Pancreas (tissue), 10 donors: ENCODE data around the gene SHC2. TPM values are rescaled to one million over a fixed set of nuclear protein-coding genes. Genes with fewer than 3 reads are reported as not detected.
"Not testable (repeated sequence)": the region's sequence is repeated elsewhere in the genome, so short reads cannot be mapped to it uniquely, and the experiment has no call there.

ENCODE experiments used
- ATAC-seq, 4 donors: fragments of 200-7000 bp; cut with Tn5 transposase; one replicate each; pipeline versions ENCODE4 v1.8.0 to v1.9.1; 2020; ENCODE audit warnings: mild to moderate bottlenecking in 4 of 4, moderate library complexity in 4 of 4
- DNase-seq, 6 donors: peaks; one replicate each; pipeline ENCODE4 v3.0.0-alpha.2; 2020
- FAIRE-seq: peaks from 2 replicates; lab custom pipeline; 2012; peaks lifted over from hg19 to GRCh38; lab: Jason Lieb, UNC
- H3K27ac ChIP-seq, 4 donors: fragments of 200-600 bp; sonication (generic); 1 replicate in 3 of 4; 2 replicates in 1 of 4; pipeline versions ENCODE4 v1.5.0 to v1.8.0; 2020
- H3K27me3 ChIP-seq, 4 donors: fragments of 200-600 bp; one replicate each; pipeline ENCODE4 v1.8.0; 2021
- H3K36me3 ChIP-seq, 3 donors: fragments of 200-600 bp; sonication (generic) in 1 of 3; one replicate each; pipeline versions ENCODE4 v1.5.0 to v1.8.0; 2020 to 2021
- H3K4me1 ChIP-seq, 3 donors: fragments of 200-600 bp; one replicate each; pipeline ENCODE4 v1.8.0; 2021
- H3K4me3 ChIP-seq, 4 donors: fragments of 200-600 bp; sonication (generic) in 2 of 4; one replicate each; pipeline versions ENCODE4 v1.5.0 to v1.8.0; 2020 to 2021
- H3K9me3 ChIP-seq, 4 donors: fragments of 200-600 bp; one replicate each; pipeline ENCODE4 v1.8.0; 2021
- whole genome bisulfite sequencing, 2 donors: extraction: QIAGEN DNeasy Blood & Tissue Kit; methylation state at CpG; one replicate each; pipeline ENCODE4 v1.1.7; 2013; 5-methylcytosine and 5-hydroxymethylcytosine counted together
- intact Hi-C, 3 donors: fragments of 100-400 bp; cut with DNase I; formaldehyde crosslinking; loops; one replicate each; pipeline versions ENCODE4 v1.11.1 to v1.14.2; 2022
- polyA plus RNA-seq, 2 donors: library from polyadenylated mRNA; stranded (reverse); fragments of 200-250 nt; gene quantifications; one replicate each; pipeline ENCODE4 v1.2.3, GENCODE V29; 2013
- total RNA-seq, 6 donors: library from RNA; stranded (reverse); fragmentation: NEBNext Ultra II Directional in 4 of 6; extraction: Animal tissue kit (Norgen Biotek cat#: 25700) in 4 of 6; gene quantifications; one replicate each; pipeline versions ENCODE4 v1.2.1 to v1.2.4, GENCODE V29; 2021 to 2023
- TF ChIP-seq, protein P1 (sequence below), 4 donors: fragments of 200-600 bp; sonication (generic) in 3 of 4; IDR thresholded peaks; one replicate each; pipeline versions ENCODE4 v1.5.0 to v1.8.0; 2021; ENCODE audit warnings: antibody characterized with exemption in 4 of 4
- donor health status: healthy with polysubstance abuse.
- donor health status: DM: no; HTN: no; CAD: no; lungs with moderate emphysema.
- donor health status: DM: no; HTN: no; CAD: no.
- donor health status: control.
- donor health status: control.
- donor health status: Bipolar disorder and iron deficiency.
- donor health status: DM: yes; HTN: yes; CAD: no.
- donor health status: DM: no; HTN: no; CAD: no.
- donor health status: DM: no; HTN: no; CAD: no.
- donor health status: DM: yes; HTN: yes; CAD: no.

The SHC2 gene
- total and polyA plus RNA-seq, 8 donors = 76.2 to 382 (median 111) TPM

DNA sequence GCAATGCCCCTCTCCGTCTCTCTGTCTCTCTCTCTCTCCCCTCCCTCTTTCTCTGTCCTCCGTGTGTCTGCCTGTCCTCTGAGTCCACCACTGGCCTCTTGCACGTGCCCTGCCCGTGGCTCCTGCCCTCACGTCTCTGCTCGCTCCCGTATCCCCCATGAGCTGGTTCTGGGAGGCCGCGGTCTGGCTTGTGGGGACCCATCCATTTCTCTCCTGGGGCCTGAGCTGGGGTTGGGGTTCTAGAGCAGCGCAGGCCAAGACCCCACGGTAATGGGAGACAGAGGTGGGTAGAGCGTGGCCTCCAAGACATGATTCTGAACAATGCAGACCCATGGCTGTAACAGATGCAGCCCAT lies 70.9 kb downstream of the SHC2 start:
- H3K9me3 ChIP-seq = no peaks in the 10 kb centered on the region
- H3K27ac ChIP-seq = no peak overlapping the region
- no peaks in the 10 kb centered on the region for H3K4me1 ChIP-seq
- H3K4me3 ChIP-seq = no peak overlapping the region
- 61 to 78% methylated on average over 12 of the region's 12 CpGs for WGBS, 2 donors
- H3K36me3 ChIP-seq = no peaks in the 10 kb centered on the region
- FAIRE-seq (no peak), DNase-seq (no peak), ATAC-seq (no peak)
- intact Hi-C loops = no loop called here
- peaks cover 0 to 3% (median 2%) of the 10 kb centered on the region in 4 donors for H3K27me3 ChIP-seq
- TF ChIP-seq, protein P1, sequence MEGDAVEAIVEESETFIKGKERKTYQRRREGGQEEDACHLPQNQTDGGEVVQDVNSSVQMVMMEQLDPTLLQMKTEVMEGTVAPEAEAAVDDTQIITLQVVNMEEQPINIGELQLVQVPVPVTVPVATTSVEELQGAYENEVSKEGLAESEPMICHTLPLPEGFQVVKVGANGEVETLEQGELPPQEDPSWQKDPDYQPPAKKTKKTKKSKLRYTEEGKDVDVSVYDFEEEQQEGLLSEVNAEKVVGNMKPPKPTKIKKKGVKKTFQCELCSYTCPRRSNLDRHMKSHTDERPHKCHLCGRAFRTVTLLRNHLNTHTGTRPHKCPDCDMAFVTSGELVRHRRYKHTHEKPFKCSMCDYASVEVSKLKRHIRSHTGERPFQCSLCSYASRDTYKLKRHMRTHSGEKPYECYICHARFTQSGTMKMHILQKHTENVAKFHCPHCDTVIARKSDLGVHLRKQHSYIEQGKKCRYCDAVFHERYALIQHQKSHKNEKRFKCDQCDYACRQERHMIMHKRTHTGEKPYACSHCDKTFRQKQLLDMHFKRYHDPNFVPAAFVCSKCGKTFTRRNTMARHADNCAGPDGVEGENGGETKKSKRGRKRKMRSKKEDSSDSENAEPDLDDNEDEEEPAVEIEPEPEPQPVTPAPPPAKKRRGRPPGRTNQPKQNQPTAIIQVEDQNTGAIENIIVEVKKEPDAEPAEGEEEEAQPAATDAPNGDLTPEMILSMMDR (IDR thresholded peaks at IDR 0.05) = no peak

DNA sequence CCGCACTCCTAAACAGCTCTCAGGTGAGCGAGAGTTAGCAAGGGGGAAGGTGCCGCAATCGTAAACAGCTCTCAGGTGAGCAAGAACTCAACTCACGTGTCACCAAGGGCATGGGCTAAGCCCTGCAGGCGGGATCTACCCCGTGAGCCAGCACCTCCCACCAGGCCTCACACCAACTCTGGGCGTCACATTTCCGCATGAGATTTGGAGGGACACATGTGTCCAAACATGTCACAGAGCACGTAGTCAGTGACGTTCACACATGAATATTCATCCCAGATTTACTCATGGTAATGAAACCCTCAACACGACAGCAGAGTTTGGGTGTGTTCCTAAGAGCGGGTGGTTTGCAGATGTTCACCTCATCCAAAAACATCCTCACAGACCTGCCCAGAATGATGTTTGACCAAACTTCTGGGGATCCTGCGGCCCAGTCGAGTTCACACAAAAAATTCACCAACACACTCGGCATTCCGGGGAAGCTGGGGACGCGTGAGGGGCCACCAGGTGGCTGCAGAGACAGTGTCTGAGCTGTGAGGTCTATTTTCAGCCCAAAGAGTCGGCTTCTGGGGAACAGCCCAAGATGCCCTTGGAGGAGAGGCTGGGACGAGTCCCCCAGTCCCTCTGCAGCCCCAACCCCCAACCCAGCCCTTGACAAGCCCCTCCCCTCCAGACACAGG lies 71.4 kb downstream of the SHC2 start:
- TF ChIP-seq, protein P1 (IDR thresholded peaks at IDR 0.05) = no peak
- no peaks in the 10 kb centered on the region for H3K36me3 ChIP-seq
- peak in 1 of 6 donors; percentile 50 for DNase-seq
- WGBS, 2 donors = 45 to 46% methylated on average over 21 of the region's 21 CpGs
- H3K27ac ChIP-seq = no peak overlapping the region
- H3K9me3 ChIP-seq = no peaks in the 10 kb centered on the region
- FAIRE-seq = no peak
- H3K4me3 ChIP-seq = no peak overlapping the region
- intact Hi-C loops = no loop called here
- H3K4me1 ChIP-seq = no peaks in the 10 kb centered on the region
- ATAC-seq = peak in 1 of 4 donors; percentile 23
- H3K27me3 ChIP-seq = peaks cover 0 to 3% (median 2%) of the 10 kb centered on the region in 4 donors

DNA sequence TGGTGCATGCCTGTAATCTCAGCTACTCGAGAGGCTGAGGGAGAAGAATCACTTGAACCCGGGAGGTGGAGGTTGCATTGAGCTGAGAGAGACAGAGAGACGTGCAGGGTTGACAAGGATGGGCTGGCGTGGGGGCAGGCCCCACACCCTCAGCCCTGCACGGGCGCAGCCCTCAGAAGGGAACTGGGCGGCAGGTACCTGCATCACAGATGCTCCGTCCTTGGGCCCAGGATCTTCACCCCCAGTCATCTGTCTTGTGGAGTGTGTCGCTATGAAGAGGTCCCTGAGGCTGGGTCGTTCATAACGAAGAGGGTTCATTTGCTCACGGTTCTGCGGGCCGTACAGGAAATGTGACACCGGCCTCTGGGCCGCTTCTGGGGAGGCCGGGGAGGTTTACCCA lies 72.1 kb downstream of the SHC2 start:
- no peaks in the 10 kb centered on the region for H3K36me3 ChIP-seq
- whole genome bisulfite sequencing, 2 donors = 68 to 71% methylated on average over 17 of the region's 17 CpGs
- H3K4me3 ChIP-seq = no peak overlapping the region
- H3K9me3 ChIP-seq = no peaks in the 10 kb centered on the region
- DNase-seq = no peak
- H3K4me1 ChIP-seq = no peaks in the 10 kb centered on the region
- no peak for FAIRE-seq
- peaks cover 0 to 3% (median 2%) of the 10 kb centered on the region in 4 donors for H3K27me3 ChIP-seq
- intact Hi-C loops = no loop called here
- TF ChIP-seq, protein P1 (IDR thresholded peaks at IDR 0.05) = no peak
- ATAC-seq = no peak
- H3K27ac ChIP-seq = no peak overlapping the region

DNA sequence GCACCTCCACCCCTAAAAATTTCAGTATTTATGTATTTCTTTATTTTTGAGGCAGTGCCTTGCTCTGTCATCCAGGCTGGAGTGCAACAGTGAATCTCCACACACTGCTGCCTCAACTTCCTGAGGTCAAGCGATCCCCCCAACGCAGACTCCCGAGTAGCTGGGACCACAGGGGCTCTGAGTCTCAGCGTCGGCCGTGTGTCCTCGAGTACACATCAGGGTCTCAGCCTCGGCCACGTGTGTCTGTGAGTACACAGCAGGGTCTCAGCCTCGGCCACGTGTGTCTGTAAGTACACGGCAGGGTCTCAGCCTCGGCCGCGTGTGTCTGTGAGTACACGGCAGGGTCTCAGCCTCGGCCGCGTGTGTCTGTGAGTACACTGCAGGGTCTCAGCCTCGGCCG lies 73.1 kb downstream of the SHC2 start:
- DNase-seq (no peak), FAIRE-seq (no peak), ATAC-seq (no peak)
- 65% methylated on average over 19 to 21 of the region's 21 CpGs for WGBS, 2 donors
- H3K4me3 ChIP-seq = no peak overlapping the region
- H3K27ac ChIP-seq = no peak overlapping the region
- H3K4me1 ChIP-seq = no peaks in the 10 kb centered on the region
- H3K36me3 ChIP-seq = no peaks in the 10 kb centered on the region
- peaks cover 0 to 8% (median 2%) of the 10 kb centered on the region in 4 donors for H3K27me3 ChIP-seq
- H3K9me3 ChIP-seq = no peaks in the 10 kb centered on the region
- intact Hi-C loops = no loop called here
- TF ChIP-seq, protein P1 (IDR thresholded peaks at IDR 0.05) = no peak

DNA sequence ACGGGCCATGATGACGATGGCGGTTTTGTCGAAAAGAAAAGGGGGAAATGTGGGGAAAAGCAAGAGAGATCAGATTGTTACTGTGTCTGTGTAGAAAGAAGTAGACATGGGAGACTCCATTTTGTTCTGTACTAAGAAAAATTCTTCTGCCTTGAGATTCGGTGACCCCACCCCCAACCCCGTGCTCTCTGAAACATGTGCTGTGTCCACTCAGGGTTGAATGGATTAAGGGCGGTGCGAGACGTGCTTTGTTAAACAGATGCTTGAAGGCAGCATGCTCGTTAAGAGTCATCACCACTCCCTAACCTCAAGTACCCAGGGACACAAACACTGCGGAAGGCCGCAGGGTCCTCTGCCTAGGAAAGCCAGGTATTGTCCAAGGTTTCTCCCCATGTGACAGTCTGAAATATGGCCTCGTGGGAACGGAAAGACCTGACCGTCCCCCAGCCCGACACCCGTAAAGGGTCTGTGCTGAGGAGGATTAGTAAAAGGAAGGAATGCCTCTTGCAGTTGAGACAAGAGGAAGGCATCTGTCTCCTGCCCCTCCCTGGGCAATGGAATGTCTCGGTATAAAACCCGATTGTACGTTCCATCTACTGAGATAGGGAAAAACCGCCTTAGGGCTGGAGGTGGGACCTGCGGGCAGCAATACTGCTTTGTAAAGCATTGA lies 74.1 kb downstream of the SHC2 start:
- DNase-seq, H3K36me3 ChIP-seq, ATAC-seq, H3K27ac ChIP-seq, H3K9me3 ChIP-seq, FAIRE-seq, intact Hi-C loops, H3K4me1 ChIP-seq, H3K27me3 ChIP-seq, H3K4me3 ChIP-seq: not testable (repeated sequence)
- WGBS, 2 donors = 25 to 27% methylated on average over 11 to 14 of the region's 22 CpGs

DNA sequence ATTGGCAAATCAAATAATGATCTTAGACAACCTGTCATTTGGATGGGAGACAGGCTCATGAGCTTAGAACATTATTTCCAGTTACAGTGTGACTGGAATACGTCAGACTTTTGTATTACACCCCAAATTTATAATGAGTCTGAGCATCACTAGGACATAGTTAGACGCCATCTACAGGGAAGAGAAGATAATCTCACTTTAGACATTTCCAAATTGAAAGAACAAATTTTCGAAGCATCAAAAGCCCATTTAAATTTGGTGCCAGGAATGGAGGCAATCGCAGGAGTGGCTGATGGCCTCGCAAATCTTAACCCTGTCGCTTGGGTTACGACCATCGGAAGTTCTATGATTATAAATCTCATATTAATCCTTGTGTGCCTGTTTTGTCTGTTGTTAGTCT lies 74.6 kb downstream of the SHC2 start:
- H3K9me3 ChIP-seq, H3K27me3 ChIP-seq, H3K4me3 ChIP-seq, DNase-seq, H3K27ac ChIP-seq, intact Hi-C loops, ATAC-seq, FAIRE-seq, H3K36me3 ChIP-seq, H3K4me1 ChIP-seq: not testable (repeated sequence)
- 42 to 60% methylated on average over 8 of the region's 8 CpGs for WGBS, 2 donors
